ENCODE data around the gene EML1. TPM values are rescaled to one million over a fixed set of nuclear protein-coding genes. Genes with fewer than 3 reads are reported as not detected.

Gene EML1
- total and polyA plus RNA-seq, 3 donors from 2014 or later, result 18.1 to 22.7 (median 22.0) TPM

DNA sequence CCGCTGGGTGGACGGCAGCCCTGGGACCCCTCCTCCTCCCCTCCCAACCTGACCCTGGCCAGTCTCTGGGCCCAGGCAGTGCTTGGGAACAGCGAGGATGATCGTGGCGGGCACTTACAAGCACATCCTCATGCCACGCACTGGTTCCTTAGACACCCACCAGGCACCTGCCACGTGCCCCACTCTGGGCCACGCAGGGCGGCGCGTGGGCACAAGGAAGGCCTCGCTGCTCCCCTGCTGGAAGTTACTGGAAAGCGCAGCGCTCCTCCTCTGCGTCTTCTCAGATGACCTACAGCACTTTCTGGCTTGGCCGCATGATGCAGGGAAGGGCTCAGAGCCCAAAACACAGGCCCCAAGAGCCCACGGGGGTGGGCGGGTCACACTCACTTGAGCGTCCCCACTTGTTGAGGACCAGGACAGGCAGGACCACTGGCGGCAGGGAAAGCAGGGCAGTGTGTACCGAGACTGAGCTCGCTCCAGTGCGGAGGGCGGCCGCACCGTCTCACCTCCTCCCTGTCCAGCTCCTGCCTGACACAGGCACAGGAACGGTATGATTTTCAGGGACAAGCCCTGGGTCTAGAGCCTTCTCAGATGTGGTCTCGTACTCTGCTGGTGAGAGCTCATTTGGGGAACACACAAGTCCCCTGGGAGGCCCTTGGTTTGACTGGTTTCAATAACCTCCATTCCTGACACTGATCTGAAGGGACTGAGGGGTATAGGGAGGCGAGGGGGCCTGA lies 143.7 kb downstream of the EML1 start:
- no peaks in the 10 kb centered on the region for H3K36me3 ChIP-seq (ENCODE audit: low read depth, missing control alignments)

DNA sequence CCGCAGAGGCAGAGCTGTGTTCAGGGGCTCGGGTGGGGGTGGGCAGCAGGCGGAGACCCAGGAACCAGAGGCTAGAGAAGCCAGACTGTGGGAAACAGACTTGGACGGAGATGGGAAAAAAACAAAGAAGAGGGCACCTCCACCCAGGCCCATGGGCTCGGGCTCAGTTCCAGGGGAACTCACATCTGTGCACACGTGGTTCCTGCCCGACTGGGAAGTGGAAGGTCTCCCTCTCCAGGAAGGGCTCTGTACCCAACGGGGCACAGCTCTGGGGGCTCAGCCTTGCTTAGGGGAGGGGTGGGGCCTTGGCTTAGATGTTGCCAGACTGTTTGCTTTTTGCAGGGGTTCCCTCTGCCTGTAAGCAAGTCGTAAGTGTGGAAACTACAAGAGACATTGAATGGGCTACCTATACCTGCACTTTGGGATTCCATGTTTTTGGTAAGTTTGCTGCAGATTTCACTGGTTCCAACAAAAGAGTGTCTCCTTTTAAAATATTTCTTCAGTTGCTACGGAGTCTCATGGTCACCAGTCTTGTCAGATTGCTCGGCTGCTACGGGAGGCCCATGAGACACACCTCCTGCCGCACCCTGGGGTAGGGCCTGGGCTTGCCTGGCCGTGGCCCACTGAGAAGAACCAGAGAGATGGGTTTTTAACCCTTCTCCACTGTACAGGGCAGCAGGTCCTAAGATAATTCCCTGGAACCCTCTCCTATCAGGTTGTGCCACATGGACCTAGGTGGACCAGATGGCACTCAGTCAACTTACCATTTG lies 144.4 kb downstream of the EML1 start:
- no peaks in the 10 kb centered on the region for H3K36me3 ChIP-seq (ENCODE audit: low read depth, missing control alignments)
- intact Hi-C loops (cut with DNase I; ENCODE audit: low total_unique reads), result no loop called here
- WGBS, 2 donors, result 89 to 92% methylated on average over 13 to 14 of the region's 14 CpGs

More for the DNA sequence above, 143.7 kb downstream of the EML1 start:
- TF ChIP-seq, protein P1, sequence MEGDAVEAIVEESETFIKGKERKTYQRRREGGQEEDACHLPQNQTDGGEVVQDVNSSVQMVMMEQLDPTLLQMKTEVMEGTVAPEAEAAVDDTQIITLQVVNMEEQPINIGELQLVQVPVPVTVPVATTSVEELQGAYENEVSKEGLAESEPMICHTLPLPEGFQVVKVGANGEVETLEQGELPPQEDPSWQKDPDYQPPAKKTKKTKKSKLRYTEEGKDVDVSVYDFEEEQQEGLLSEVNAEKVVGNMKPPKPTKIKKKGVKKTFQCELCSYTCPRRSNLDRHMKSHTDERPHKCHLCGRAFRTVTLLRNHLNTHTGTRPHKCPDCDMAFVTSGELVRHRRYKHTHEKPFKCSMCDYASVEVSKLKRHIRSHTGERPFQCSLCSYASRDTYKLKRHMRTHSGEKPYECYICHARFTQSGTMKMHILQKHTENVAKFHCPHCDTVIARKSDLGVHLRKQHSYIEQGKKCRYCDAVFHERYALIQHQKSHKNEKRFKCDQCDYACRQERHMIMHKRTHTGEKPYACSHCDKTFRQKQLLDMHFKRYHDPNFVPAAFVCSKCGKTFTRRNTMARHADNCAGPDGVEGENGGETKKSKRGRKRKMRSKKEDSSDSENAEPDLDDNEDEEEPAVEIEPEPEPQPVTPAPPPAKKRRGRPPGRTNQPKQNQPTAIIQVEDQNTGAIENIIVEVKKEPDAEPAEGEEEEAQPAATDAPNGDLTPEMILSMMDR (IDR thresholded peaks at IDR 0.05), result no peak
- no peak for TF ChIP-seq POLR2A (IDR thresholded peaks at IDR 0.05)
- no peaks in the 10 kb centered on the region for H3K9me3 ChIP-seq
- H3K4me1 ChIP-seq, result no peaks in the 10 kb centered on the region
- WGBS, 2 donors, result 92 to 94% methylated on average over 12 to 29 of the region's 29 CpGs
- DNase-seq, result no peak
- no peak overlapping the region for H3K27ac ChIP-seq
- no peaks in the 10 kb centered on the region for H3K27me3 ChIP-seq
- intact Hi-C loops (cut with DNase I; ENCODE audit: low total_unique reads), result no loop called here
- no peak overlapping the region for H3K4me3 ChIP-seq

DNA sequence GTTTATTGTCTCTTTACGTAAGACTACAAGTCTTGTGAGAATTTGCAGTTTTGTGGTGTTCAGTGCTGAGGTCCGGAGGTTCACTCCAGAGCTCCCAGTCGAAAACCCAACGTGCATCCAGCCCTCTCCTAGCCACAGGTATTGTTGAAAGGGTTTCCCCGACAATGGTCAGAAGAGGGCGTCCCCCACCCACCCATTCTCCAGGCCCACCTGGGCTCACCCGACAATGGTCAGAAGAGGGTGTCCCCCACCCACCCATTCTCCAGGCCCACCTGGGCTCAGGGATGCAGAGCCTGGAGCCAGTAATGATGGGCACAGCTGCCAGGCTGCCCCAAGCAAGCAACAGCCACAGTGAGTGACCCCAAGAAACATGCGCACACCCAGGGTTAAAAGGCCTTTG lies 145.2 kb downstream of the EML1 start:
- 94 to 95% methylated on average over 8 of the region's 8 CpGs for WGBS, 2 donors
- no peak for DNase-seq

More for the DNA sequence above, 144.4 kb downstream of the EML1 start:
- Histone ChIP-seq H3K27ac (no peak overlapping the region), H3K4me1 (no peaks in the 10 kb centered on the region), H3K27me3 (no peaks in the 10 kb centered on the region), H3K9me3 (no peaks in the 10 kb centered on the region), H3K4me3 (no peak overlapping the region)
- TF ChIP-seq, protein P1 (IDR thresholded peaks at IDR 0.05), result no peak
- no peak for TF ChIP-seq POLR2A (IDR thresholded peaks at IDR 0.05)
- no peak for DNase-seq

DNA sequence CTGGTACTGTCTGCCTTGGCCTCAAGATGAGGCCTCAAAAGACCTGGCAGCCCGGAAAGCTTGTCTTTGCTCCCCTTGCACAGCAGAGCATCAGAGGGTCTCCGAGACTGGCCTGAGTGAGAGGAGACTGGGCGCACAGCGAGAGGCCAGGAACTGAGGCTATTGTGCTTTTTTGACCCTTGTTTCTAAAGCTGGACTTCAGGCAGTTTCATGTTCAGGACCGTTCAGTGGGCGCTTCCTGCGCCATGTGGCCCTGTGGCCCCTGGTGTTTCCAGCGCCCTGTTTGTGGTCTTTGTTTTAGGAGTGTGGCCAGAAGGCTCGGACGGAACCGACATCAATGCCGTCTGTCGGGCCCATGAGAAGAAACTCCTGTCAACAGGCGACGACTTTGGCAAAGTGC lies 145.7 kb downstream of the EML1 start:
- H3K4me1 ChIP-seq, result no peaks in the 10 kb centered on the region
- no peak overlapping the region for H3K4me3 ChIP-seq
- no peaks in the 10 kb centered on the region for H3K9me3 ChIP-seq
- WGBS, 2 donors, result 95 to 96% methylated on average over 14 to 15 of the region's 15 CpGs
- H3K27ac ChIP-seq, result no peak overlapping the region
- H3K36me3 ChIP-seq (ENCODE audit: low read depth, missing control alignments), result no peaks in the 10 kb centered on the region
- TF ChIP-seq, protein P1 (IDR thresholded peaks at IDR 0.05), result no peak
- no peak for TF ChIP-seq POLR2A (IDR thresholded peaks at IDR 0.05)
- no peak for DNase-seq
- intact Hi-C loops (cut with DNase I; ENCODE audit: low total_unique reads), result no loop called here
- no peaks in the 10 kb centered on the region for H3K27me3 ChIP-seq

More for the DNA sequence above, 145.2 kb downstream of the EML1 start:
- no peak for TF ChIP-seq POLR2A (IDR thresholded peaks at IDR 0.05)
- no peaks in the 10 kb centered on the region for H3K9me3 ChIP-seq
- no peaks in the 10 kb centered on the region for H3K36me3 ChIP-seq (ENCODE audit: low read depth, missing control alignments)
- H3K4me1 ChIP-seq, result no peaks in the 10 kb centered on the region
- H3K27me3 ChIP-seq, result no peaks in the 10 kb centered on the region
- H3K27ac ChIP-seq, result no peak overlapping the region
- intact Hi-C loops (cut with DNase I; ENCODE audit: low total_unique reads), result no loop called here
- no peak overlapping the region for H3K4me3 ChIP-seq

DNA sequence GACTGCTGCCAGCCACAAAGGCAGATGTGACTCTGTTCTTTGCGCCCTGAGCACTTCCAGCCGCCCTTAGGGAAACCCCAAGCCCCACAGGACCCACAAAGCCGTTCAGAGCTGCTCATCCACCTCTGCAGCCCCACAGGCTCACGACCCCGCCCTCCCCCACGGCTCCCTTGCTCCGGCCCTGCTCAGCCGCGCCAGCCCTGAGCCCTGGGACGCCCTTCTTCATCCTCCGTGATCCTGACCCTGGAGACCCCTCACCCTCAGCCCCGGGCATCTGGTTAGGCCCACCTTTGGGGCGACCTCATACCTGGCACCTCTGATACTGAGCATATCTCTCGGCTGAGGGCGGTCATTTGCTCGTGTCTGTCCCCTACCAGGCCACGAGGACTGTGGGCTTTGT lies 146.2 kb downstream of the EML1 start:
- Histone ChIP-seq H3K4me1 (no peaks in the 10 kb centered on the region), H3K27me3 (no peaks in the 10 kb centered on the region), H3K4me3 (no peak overlapping the region), H3K9me3 (no peaks in the 10 kb centered on the region), H3K36me3 (ENCODE audit: low read depth, missing control alignments) (no peaks in the 10 kb centered on the region), H3K27ac (no peak overlapping the region)
- WGBS, 2 donors, result 92 to 94% methylated on average over 11 to 17 of the region's 17 CpGs
- DNase-seq, result no peak
- no peak for TF ChIP-seq POLR2A (IDR thresholded peaks at IDR 0.05)
- TF ChIP-seq, protein P1 (IDR thresholded peaks at IDR 0.05), result no peak
- intact Hi-C loops (cut with DNase I; ENCODE audit: low total_unique reads), result no loop called here
